CD14-positive monocyte (primary cell): ENCODE measurements around the gene OR1J4. TPM values are rescaled to one million over a fixed set of nuclear protein-coding genes. Genes with fewer than 3 reads are reported as not detected.

Experiments used
- DNase-seq, 3 donors: peaks; one replicate each; pipeline ENCODE4 v3.0.0-alpha.2; 2011 to 2022
- H2AFZ ChIP-seq: 2 replicates; pipeline ENCODE4 v1.6.0; 2012; ENCODE audit warnings: mild to moderate bottlenecking, low read depth, low read length, inconsistent platforms; ENCODE audit not compliant: insufficient read depth, poor library complexity, severe bottlenecking
- H3K27ac ChIP-seq, 2 donors: 1 replicate in 1 of 2; 2 replicates in 1 of 2; pipeline ENCODE4 v1.5.1; 2012 to 2013; ENCODE audit warnings: low read length in 2 of 2, control low read depth in 1 of 2, inconsistent platforms in 1 of 2, low read depth in 1 of 2, mild to moderate bottlenecking in 1 of 2
- H3K27me3 ChIP-seq, 2 donors: one replicate each; pipeline versions ENCODE4 v1.6.0 to v1.6.1; 2011 to 2013; ENCODE audit warnings: low read length in 2 of 2; ENCODE audit not compliant: control insufficient read depth in 2 of 2, insufficient read depth in 2 of 2
- H3K36me3 ChIP-seq, 2 donors: replicated peaks in 1 of 2; 1 replicate in 1 of 2; 2 replicates in 1 of 2; pipeline versions ENCODE4 v1.5.1 to v1.6.1; 2012 to 2013; ENCODE audit warnings: low read length in 2 of 2, control low read depth in 1 of 2, inconsistent platforms in 1 of 2, mild to moderate bottlenecking in 1 of 2; ENCODE audit not compliant: insufficient read depth in 2 of 2, control insufficient read depth in 1 of 2
- H3K4me1 ChIP-seq, 2 donors: 1 replicate in 1 of 2; 2 replicates in 1 of 2; pipeline versions ENCODE4 v1.5.1 to v1.6.1; 2012 to 2013; ENCODE audit warnings: low read length in 2 of 2, control low read depth in 1 of 2, inconsistent platforms in 1 of 2, mild to moderate bottlenecking in 1 of 2, moderate library complexity in 1 of 2; ENCODE audit not compliant: insufficient read depth in 2 of 2, control insufficient read depth in 1 of 2
- H3K4me2 ChIP-seq: replicated peaks from 2 replicates; pipeline ENCODE3; 2012; ENCODE audit warnings: low read length, moderate library complexity, mild to moderate bottlenecking; ENCODE audit not compliant: poor library complexity, severe bottlenecking; ENCODE audit errors: extremely low read depth
- H3K4me3 ChIP-seq, 3 experiments: fragments of 200-600 bp in 1 of 3; sonication (generic) in 1 of 3; replicated peaks in 1 of 3; 1 replicate in 2 of 3; 2 replicates in 1 of 3; pipeline ENCODE4 v1.5.1; 2011 to 2013; ENCODE audit warnings: low read length in 3 of 3, mild to moderate bottlenecking in 3 of 3, control low read depth in 2 of 3, low read depth in 2 of 3, inconsistent platforms in 1 of 3, moderate library complexity in 1 of 3
- H3K79me2 ChIP-seq: 2 replicates; pipeline ENCODE4 v1.6.0; 2012; ENCODE audit warnings: mild to moderate bottlenecking, control low read depth, inconsistent platforms, low read length, moderate library complexity; ENCODE audit not compliant: insufficient read depth
- H3K9ac ChIP-seq: 2 replicates; pipeline ENCODE4 v1.6.0; 2017; ENCODE audit warnings: low read length, mild to moderate bottlenecking; ENCODE audit not compliant: insufficient read depth, poor library complexity, severe bottlenecking
- H3K9me3 ChIP-seq, 2 donors: replicated peaks in 1 of 2; 1 replicate in 1 of 2; 2 replicates in 1 of 2; pipeline versions ENCODE4 v1.5.1 to v1.6.1; 2012 to 2013; ENCODE audit warnings: low read length in 2 of 2, control low read depth in 1 of 2; ENCODE audit not compliant: control insufficient read depth in 1 of 2, insufficient read depth in 1 of 2
- H4K20me1 ChIP-seq: 2 replicates; pipeline ENCODE4 v1.6.0; 2012; ENCODE audit warnings: mild to moderate bottlenecking, low read length, control low read depth, moderate library complexity; ENCODE audit not compliant: insufficient read depth
- H3K27ac Mint-ChIP-seq, 7 donors: one replicate each; pipeline ENCODE4 v1.8.0; 2020; ENCODE audit warnings: mild to moderate bottlenecking in 7 of 7, mixed read lengths in 7 of 7, moderate library complexity in 6 of 7, inconsistent platforms in 2 of 7
- H3K27me3 Mint-ChIP-seq, 3 donors: one replicate each; pipeline ENCODE4 v1.8.0; 2021 to 2022; ENCODE audit warnings: low read depth in 3 of 3, mild to moderate bottlenecking in 3 of 3, mixed read lengths in 3 of 3, moderate library complexity in 3 of 3, inconsistent platforms in 1 of 3
- H3K36me3 Mint-ChIP-seq, 2 donors: one replicate each; pipeline ENCODE4 v1.8.0; 2020; ENCODE audit warnings: mixed read lengths in 2 of 2, inconsistent platforms in 1 of 2, mild to moderate bottlenecking in 1 of 2
- H3K4me1 Mint-ChIP-seq: one replicate; pipeline ENCODE4 v1.8.0; 2020; ENCODE audit warnings: mild to moderate bottlenecking, mixed read lengths
- H3K4me3 Mint-ChIP-seq, 2 donors: one replicate each; pipeline ENCODE4 v1.8.0; 2020; ENCODE audit warnings: mild to moderate bottlenecking in 2 of 2, mixed read lengths in 2 of 2, moderate library complexity in 1 of 2
- H3K9me3 Mint-ChIP-seq, 7 donors: one replicate each; pipeline ENCODE4 v1.8.0; 2020 to 2022; ENCODE audit warnings: mixed read lengths in 7 of 7, mild to moderate bottlenecking in 6 of 7, moderate library complexity in 6 of 7, inconsistent platforms in 2 of 7
- CTCF ChIP-seq: fragments of 200-600 bp; IDR thresholded peaks from one replicate; pipeline ENCODE4 v1.8.0; 2022; ENCODE audit warnings: antibody characterized with exemption, mild to moderate bottlenecking
- WGBS: methylation state at CpG from one replicate; pipeline ENCODE4 v1.1.5; 2013; ENCODE audit warnings: missing lambda C conversion rate; ENCODE audit not compliant: insufficient coverage; 5-methylcytosine and 5-hydroxymethylcytosine counted together
- intact Hi-C, 2 donors: fragments of 100-400 bp; cut with micrococcal nuclease; formaldehyde crosslinking; loops; one replicate each; pipeline versions ENCODE4 v1.15.0 to v1.15.1; 2023
- polyA plus RNA-seq, 3 donors: library from polyadenylated mRNA; depleted of rRNA in 1 of 3; unstranded in 2 of 3; stranded (reverse) in 1 of 3; fragments of 300-500 nt in 2 of 3; fragments of >200 nt in 1 of 3; fragmentation: Illumina TruSeq in 2 of 3; gene quantifications; 1 replicate in 2 of 3; 2 replicates in 1 of 3; pipeline ENCODE4 v1.2.3, GENCODE V29; 2012 to 2021

OR1J4 gene
- polyA plus RNA-seq, 3 donors = not detected

- DNase-seq = no peak
- no peak overlapping the region for H2AFZ ChIP-seq
- no peaks in the 10 kb centered on the region for H3K79me2 ChIP-seq
- Mint-ChIP-seq H3K27ac (no peak overlapping the region), H3K4me3 (no peak overlapping the region), H3K27me3 (peaks cover 3 to 8% (median 5%) of the 10 kb centered on the region in 3 donors), H3K9me3 (peaks cover 0 to 2% (median 0%) of the 10 kb centered on the region in 7 donors), H3K36me3 (no peaks in the 10 kb centered on the region), H3K4me1 (no peaks in the 10 kb centered on the region)
- H3K4me2 ChIP-seq = no peak overlapping the region
- no peak for TF ChIP-seq CTCF
- no peak overlapping the region for H3K9ac ChIP-seq
- no peaks in the 10 kb centered on the region for H3K9me3 ChIP-seq
- H3K36me3 ChIP-seq = no peaks in the 10 kb centered on the region
- H4K20me1 ChIP-seq = no peaks in the 10 kb centered on the region
- H3K4me3 ChIP-seq = no peak overlapping the region
- no peaks in the 10 kb centered on the region for H3K27me3 ChIP-seq
- WGBS = no CpG with 5 or more reads among the region's 2 CpGs
- no peaks in the 10 kb centered on the region for H3K4me1 ChIP-seq
- H3K27ac ChIP-seq = no peak overlapping the region
- intact Hi-C loops = no loop called here
Observed at GRCh38 chr9:122475717-122476116, 43.2 kb upstream of the OR1J4 start.

GRCh38 chr9:122477346-122477745 is 41.6 kb upstream of the OR1J4 start:
- H3K9me3 Mint-ChIP-seq = no peaks in the 10 kb centered on the region
- H3K4me1 ChIP-seq = no peaks in the 10 kb centered on the region
- H3K36me3 Mint-ChIP-seq = no peaks in the 10 kb centered on the region
- no peak for TF ChIP-seq CTCF
- no peak overlapping the region for H3K27ac Mint-ChIP-seq
- H3K9ac ChIP-seq = no peak overlapping the region
- no peak for DNase-seq
- H3K36me3 ChIP-seq = no peaks in the 10 kb centered on the region
- 88% methylated on average over 3 of the region's 3 CpGs for WGBS
- H3K79me2 ChIP-seq = no peaks in the 10 kb centered on the region
- H2AFZ ChIP-seq = no peak overlapping the region
- H3K27me3 ChIP-seq = no peaks in the 10 kb centered on the region
- H3K4me3 Mint-ChIP-seq = no peak overlapping the region
- H3K4me1 Mint-ChIP-seq = no peaks in the 10 kb centered on the region
- no peak overlapping the region for H3K4me3 ChIP-seq
- peaks cover 5 to 6% (median 5%) of the 10 kb centered on the region in 3 donors for H3K27me3 Mint-ChIP-seq
- H3K4me2 ChIP-seq = no peak overlapping the region
- H3K9me3 ChIP-seq = no peaks in the 10 kb centered on the region
- H4K20me1 ChIP-seq = no peaks in the 10 kb centered on the region
- intact Hi-C loops = no loop called here
- H3K27ac ChIP-seq = no peak overlapping the region
